Measurements from ENCODE around the gene FBXL14. TPM values are rescaled to one million over a fixed set of nuclear protein-coding genes. Genes with fewer than 3 reads are reported as not detected.
"Not testable (repeated sequence)": the region's sequence is repeated elsewhere in the genome, so short reads cannot be mapped to it uniquely, and the experiment has no call there.

FBXL14 gene
- polyA plus RNA-seq, 1 donor from 2014 or later: 15.1 TPM

GRCh38 chr12:1604464-1604863 is 10.1 kb upstream of the FBXL14 start:
- Histone ChIP-seq H3K36me3 (ENCODE audit: insufficient read depth, low read length) (no peaks in the 10 kb centered on the region), H3K27me3 (ENCODE audit: insufficient read depth, low read depth, low read length) (no peaks in the 10 kb centered on the region), H3F3A (ENCODE audit: insufficient read depth, low read length, poor library complexity, severe bottlenecking) (peaks cover 2% of the 10 kb centered on the region), H3K4me3 (ENCODE audit: low read length) (no peak overlapping the region), H2AFZ (ENCODE audit: low read depth, low read length) (no peak overlapping the region), H3K9ac (ENCODE audit: low read length) (no peak overlapping the region), H3K4me2 (ENCODE audit: low read length) (no peak overlapping the region), H3K27ac (ENCODE audit: low read length) (no peak overlapping the region), H4K20me1 (ENCODE audit: insufficient read depth) (no peaks in the 10 kb centered on the region), H3K79me2 (replicated peaks; ENCODE audit: insufficient read depth, low read length) (peaks cover 53% of the 10 kb centered on the region), H3K9me2 (ENCODE audit: insufficient read depth, low read length) (no peaks in the 10 kb centered on the region), H3K9me3 (ENCODE audit: low read length) (no peaks in the 10 kb centered on the region)
- TF ChIP-seq MXI1 (conservative IDR thresholded peaks at IDR 0.05; ENCODE audit: poor library complexity, severe bottlenecking) (no peak), EP300 (conservative IDR thresholded peaks at IDR 0.05; ENCODE audit: poor library complexity, severe bottlenecking) (no peak), CTCF (IDR thresholded peaks at IDR 0.05; ENCODE audit: poor library complexity, severe bottlenecking) (no peak), REST (IDR thresholded peaks at IDR 0.05; ENCODE audit: borderline replicate concordance) (no peak), RAD21 (conservative IDR thresholded peaks at IDR 0.05) (no peak), SMC3 (conservative IDR thresholded peaks at IDR 0.05; ENCODE audit: poor library complexity) (no peak), EZH2 (IDR thresholded peaks at IDR 0.05; ENCODE audit: borderline replicate concordance, insufficient read depth, low read length, poor library complexity, severe bottlenecking) (no peak), TAF1 (IDR thresholded peaks at IDR 0.05; ENCODE audit: low read depth) (no peak), POLR2AphosphoS5 (IDR thresholded peaks at IDR 0.05) (no peak)

GRCh38 chr12:1603269-1603993 is 9.1 kb upstream of the FBXL14 start:
- TF ChIP-seq CTCF (IDR thresholded peaks at IDR 0.05; ENCODE audit: poor library complexity, severe bottlenecking) (no peak), SMC3 (conservative IDR thresholded peaks at IDR 0.05; ENCODE audit: poor library complexity) (no peak), EZH2 (IDR thresholded peaks at IDR 0.05; ENCODE audit: borderline replicate concordance, insufficient read depth, low read length, poor library complexity, severe bottlenecking) (no peak), POLR2AphosphoS5 (IDR thresholded peaks at IDR 0.05) (no peak), TAF1 (IDR thresholded peaks at IDR 0.05; ENCODE audit: low read depth) (no peak), MXI1 (conservative IDR thresholded peaks at IDR 0.05; ENCODE audit: poor library complexity, severe bottlenecking) (no peak)
- no peaks in the 10 kb centered on the region for H3K9me2 ChIP-seq (ENCODE audit: insufficient read depth, low read length)
- H4K20me1 ChIP-seq (ENCODE audit: insufficient read depth): no peaks in the 10 kb centered on the region
- H3K79me2 ChIP-seq (replicated peaks; ENCODE audit: insufficient read depth, low read length): peaks cover 56% of the 10 kb centered on the region
- H3K9me3 ChIP-seq (ENCODE audit: low read length): no peaks in the 10 kb centered on the region
- H3K27ac ChIP-seq (ENCODE audit: low read length): no peak overlapping the region
- peaks cover 2% of the 10 kb centered on the region for H3F3A ChIP-seq (ENCODE audit: insufficient read depth, low read length, poor library complexity, severe bottlenecking)
- H3K9ac ChIP-seq (ENCODE audit: low read length): no peak overlapping the region
- H3K36me3 ChIP-seq (ENCODE audit: insufficient read depth, low read length): no peaks in the 10 kb centered on the region
- no peak overlapping the region for H3K4me2 ChIP-seq (ENCODE audit: low read length)
- H2AFZ ChIP-seq (ENCODE audit: low read depth, low read length): no peak overlapping the region
- H3K27me3 ChIP-seq (ENCODE audit: insufficient read depth, low read depth, low read length): no peaks in the 10 kb centered on the region
- H3K4me3 ChIP-seq (ENCODE audit: low read length): no peak overlapping the region

- not testable (repeated sequence) for H3K9me3 ChIP-seq (ENCODE audit: low read length); H4K20me1 ChIP-seq (ENCODE audit: insufficient read depth)
- peaks cover 60% of the 10 kb centered on the region for H3K79me2 ChIP-seq (replicated peaks; ENCODE audit: insufficient read depth, low read length)
Measured at GRCh38 chr12:1602706-1603105, 8.3 kb upstream of the FBXL14 start.

More at GRCh38 chr12:1602706-1603105, 8.3 kb upstream of the FBXL14 start:
- not testable (repeated sequence) for H3K36me3 ChIP-seq (ENCODE audit: insufficient read depth, low read length); H3K27me3 ChIP-seq (ENCODE audit: insufficient read depth, low read depth, low read length); H3F3A ChIP-seq (ENCODE audit: insufficient read depth, low read length, poor library complexity, severe bottlenecking); H3K4me2 ChIP-seq (ENCODE audit: low read length); H3K27ac ChIP-seq (ENCODE audit: low read length); H2AFZ ChIP-seq (ENCODE audit: low read depth, low read length); H3K9me2 ChIP-seq (ENCODE audit: insufficient read depth, low read length); H3K9ac ChIP-seq (ENCODE audit: low read length); H3K4me3 ChIP-seq (ENCODE audit: low read length)
